ENCODE results near the gene CEBPZ.

Gene CEBPZ

DNA sequence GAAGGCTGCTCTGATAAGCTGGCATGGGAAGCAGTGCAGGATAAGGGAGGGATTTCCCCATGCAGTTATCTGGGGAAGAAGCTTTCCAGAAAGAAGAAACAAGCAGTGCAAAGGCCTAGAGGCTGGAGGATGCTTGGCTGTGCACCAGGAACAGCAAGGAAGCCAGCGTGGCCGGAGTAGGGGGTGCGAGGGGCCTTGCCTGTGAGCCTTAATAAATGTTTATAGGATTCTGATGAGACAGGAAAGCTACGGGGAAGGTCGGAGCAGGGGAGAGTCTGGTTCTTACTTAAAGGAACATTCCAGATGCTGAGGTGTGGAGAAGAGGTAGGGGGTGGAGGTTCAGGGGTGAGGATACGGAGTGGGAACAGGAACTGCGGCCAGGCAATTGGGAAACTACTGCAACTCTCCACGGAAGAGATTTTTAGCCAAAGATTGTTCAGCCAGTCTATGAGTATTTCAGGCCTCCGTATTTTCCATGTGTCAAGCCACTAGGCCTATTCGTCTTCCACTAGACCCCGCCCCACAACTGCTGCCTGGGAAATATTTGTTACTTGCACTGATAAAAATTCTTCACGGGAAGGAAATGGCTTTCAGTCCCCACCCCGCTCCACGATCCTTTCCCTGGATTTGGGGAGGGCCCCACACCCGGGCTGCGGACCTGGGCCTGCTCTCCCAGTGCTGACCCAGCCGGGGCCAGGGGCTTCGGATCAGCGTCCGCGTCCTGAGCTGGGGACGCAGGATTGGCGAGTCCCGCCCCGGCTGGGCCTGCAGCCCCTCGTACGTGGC, 75.1 kb downstream of the CEBPZ start:
- Mint-ChIP-seq H3K27me3 (no peaks in the 10 kb centered on the region), H3K4me3 (peak overlapping the region; percentile 89), H3K9me3 (peaks cover 6% of the 10 kb centered on the region), H3K4me1 (peaks cover 46% of the 10 kb centered on the region), H3K27ac (ENCODE audit: low read depth) (peak overlapping the region; percentile 94), H3K36me3 (ENCODE audit: insufficient read depth) (peaks cover 9% of the 10 kb centered on the region)
- peak in 1 of 2 donors; percentile 18 for DNase-seq (ENCODE audit: low spot score in 2 of 2)
- ATAC-seq (replicated peaks; ENCODE audit: extremely low read depth, poor library complexity, severe bottlenecking): peak; percentile 25

DNA sequence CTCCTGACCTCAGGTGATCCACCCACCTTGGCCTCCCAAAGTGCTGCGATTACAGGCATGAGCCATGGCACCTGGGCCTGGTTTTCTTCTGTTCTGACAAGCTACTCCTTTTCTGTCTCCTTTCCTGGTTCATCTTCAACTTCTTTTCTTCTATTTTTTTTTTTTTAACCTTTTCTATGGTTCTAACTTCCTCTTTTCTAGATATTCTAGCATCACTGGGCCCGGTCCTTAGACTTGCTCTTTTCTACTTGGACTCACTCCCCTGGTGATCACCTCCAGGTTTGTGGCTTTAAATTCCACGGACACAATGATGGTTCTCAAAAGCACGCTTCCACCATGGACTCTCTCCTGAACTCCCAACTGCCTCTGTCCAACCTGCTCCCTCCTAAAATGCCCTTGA, 76.6 kb downstream of the CEBPZ start:
- peak overlapping the region; percentile 94 for H3K27ac Mint-ChIP-seq (ENCODE audit: low read depth)
- DNase-seq (ENCODE audit: low spot score in 2 of 2) (no peak), ATAC-seq (replicated peaks; ENCODE audit: extremely low read depth, poor library complexity, severe bottlenecking) (no peak)
- H3K4me3 Mint-ChIP-seq: no peak overlapping the region
- no peaks in the 10 kb centered on the region for H3K27me3 Mint-ChIP-seq
- H3K9me3 Mint-ChIP-seq: peaks cover 6% of the 10 kb centered on the region
- H3K4me1 Mint-ChIP-seq: peaks cover 55% of the 10 kb centered on the region
- peaks cover 9% of the 10 kb centered on the region for H3K36me3 Mint-ChIP-seq (ENCODE audit: insufficient read depth)

DNA sequence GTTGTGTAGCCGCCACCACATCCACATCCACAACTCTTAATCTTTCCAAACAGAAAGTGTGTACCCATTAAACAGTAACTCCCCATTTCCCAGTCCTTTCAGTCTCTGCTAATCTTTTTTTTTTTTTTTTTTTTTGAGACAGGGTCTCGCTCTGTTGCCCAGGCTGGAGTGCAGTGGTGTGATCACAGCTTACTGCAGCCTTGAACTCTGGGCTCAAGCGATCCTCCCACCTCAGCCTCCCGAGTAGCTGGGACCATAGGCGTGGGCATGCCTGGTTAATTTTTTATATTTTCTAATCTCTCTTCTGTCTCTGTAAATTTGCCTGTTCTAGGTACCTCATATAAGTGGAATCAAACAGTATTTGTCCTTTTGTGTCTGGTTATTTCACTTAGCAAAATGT, 78.2 kb downstream of the CEBPZ start:
- ATAC-seq (replicated peaks; ENCODE audit: extremely low read depth, poor library complexity, severe bottlenecking): no peak
- H3K4me3 Mint-ChIP-seq: no peak overlapping the region
- H3K9me3 Mint-ChIP-seq: peaks cover 6% of the 10 kb centered on the region
- DNase-seq (ENCODE audit: low spot score in 2 of 2): no peak
- H3K36me3 Mint-ChIP-seq (ENCODE audit: insufficient read depth): peaks cover 17% of the 10 kb centered on the region
- H3K27ac Mint-ChIP-seq (ENCODE audit: low read depth): peak overlapping the region; percentile 3
- peaks cover 61% of the 10 kb centered on the region for H3K4me1 Mint-ChIP-seq
- no peaks in the 10 kb centered on the region for H3K27me3 Mint-ChIP-seq

Measured in central memory CD8-positive, alpha-beta T cell (primary cell).